Fibroblast of pulmonary artery (primary cell): ENCODE data around the gene SCN2B.

ENCODE experiments used
- DNase-seq: peaks from one replicate; pipeline ENCODE4 v3.0.0-alpha.2; 2010; ENCODE audit warnings: low read depth
- H3K4me3 ChIP-seq: replicated peaks from 2 replicates; pipeline ENCODE4 v1.5.1; 2011; ENCODE audit warnings: low read depth, mild to moderate bottlenecking, control low read depth, low read length, moderate library complexity
- CTCF ChIP-seq: IDR thresholded peaks from 2 replicates; pipeline ENCODE4 v1.5.1; 2011; ENCODE audit warnings: mild to moderate bottlenecking, control low read depth, low read length, inconsistent platforms; ENCODE audit errors: missing control alignments

SCN2B gene

GRCh38 chr11:118219732-118220131 is 43.3 kb upstream of the SCN2B start:
- no peak for TF ChIP-seq CTCF
- no peak for DNase-seq
- no peak overlapping the region for H3K4me3 ChIP-seq

DNA sequence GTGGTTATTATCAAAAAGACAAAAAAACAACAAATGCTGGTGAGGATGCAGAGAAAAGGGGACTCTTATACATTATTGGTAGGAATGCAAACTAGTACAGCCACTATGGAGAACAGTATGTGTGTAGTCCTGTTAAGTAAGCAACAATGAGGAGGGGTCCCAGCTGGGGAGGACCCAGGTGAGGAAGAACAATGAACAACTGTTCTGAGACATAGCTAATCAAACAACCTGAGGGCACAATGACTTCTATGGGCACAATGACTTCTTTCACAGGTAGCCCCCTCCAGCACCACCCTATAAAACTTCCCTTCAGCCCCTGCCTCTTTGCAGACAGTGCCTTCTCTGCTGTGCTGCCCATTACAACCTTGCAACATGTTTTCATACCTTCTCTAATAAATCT is 42.8 kb upstream of the SCN2B start:
- H3K4me3 ChIP-seq: no peak overlapping the region
- DNase-seq: no peak
- no peak for TF ChIP-seq CTCF

DNA sequence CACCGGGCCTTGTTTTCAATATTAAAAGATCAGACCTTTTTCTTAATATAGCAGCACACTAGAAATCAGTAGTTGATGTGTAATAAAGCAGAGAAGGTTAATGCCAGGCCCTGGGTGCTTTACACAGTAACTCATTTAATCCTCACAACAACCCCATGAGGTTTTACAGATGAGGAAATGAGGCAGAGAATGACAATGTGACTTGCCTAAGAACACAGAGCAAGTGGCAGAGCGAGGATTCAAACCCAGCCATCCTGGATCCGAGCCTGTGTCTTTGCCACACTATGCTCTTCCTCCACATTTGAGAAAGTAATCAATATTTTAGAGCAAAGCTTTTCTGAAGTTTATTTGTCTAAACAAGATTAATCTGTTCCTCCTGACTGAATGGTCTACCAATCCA is 41.1 kb upstream of the SCN2B start:
- TF ChIP-seq CTCF: no peak
- DNase-seq: no peak
- no peak overlapping the region for H3K4me3 ChIP-seq

DNA sequence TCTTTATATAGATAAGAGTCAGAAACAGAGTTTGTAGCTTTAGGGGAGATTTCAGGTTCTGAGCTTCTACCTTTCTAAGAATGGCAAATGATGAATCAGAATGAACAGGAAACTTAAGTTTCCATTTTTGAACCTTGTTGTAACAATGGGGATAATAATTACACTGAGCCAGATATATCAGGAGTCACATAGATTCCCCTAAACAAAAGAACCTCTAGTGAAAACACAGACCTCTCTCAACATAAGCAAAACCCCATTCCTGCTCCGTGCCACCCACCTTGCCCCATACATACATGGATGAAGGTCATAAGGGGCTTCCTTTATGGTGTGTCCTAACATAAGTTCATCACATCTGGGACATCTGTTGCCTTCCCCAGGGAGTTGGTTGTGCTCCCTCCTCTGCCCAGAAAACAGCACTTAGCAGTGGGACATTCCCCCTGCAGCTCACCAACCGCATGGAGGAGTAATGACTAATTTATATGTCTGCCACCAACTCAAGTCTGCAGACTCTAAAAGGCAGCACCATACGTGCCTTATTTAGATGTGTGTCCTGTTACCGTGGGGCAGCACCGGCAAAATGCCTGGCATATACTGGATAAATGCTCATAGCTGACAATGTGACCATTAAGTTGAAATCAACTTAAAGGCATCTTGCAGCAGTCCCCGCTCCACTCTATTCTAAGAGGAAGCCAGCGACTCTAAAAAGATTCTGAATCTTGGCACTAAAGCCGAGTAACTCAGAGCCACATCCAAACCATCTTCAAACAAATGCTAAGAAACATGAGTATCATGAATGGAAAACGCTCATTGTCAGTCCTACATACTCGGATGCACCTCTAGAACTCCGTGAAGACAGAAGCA is 40.4 kb upstream of the SCN2B start:
- no peak for TF ChIP-seq CTCF
- DNase-seq: no peak
- H3K4me3 ChIP-seq: no peak overlapping the region

GRCh38 chr11:118215765-118216164 is 39.3 kb upstream of the SCN2B start:
- DNase-seq: no peak
- no peak overlapping the region for H3K4me3 ChIP-seq
- no peak for TF ChIP-seq CTCF

DNA sequence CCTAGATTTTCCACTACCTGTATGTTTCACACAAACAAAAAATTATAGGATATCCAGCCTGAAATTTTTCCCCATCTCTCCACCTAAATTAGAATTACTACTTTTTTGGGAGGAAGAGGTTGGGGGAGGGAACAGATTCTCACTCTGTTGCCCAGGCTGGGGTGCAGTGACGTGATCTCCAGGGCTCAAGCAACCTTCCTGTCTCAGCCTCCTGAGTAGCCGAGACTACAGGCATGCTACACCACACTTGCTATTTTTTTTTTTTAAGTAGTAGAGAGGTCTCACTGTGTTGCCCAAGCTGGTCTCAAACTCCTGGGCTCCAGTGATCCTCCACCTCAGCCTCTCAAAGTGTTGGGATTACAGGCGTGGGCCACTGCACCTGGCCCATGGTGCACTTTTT is 38.8 kb upstream of the SCN2B start:
- no peak overlapping the region for H3K4me3 ChIP-seq
- no peak for DNase-seq
- no peak for TF ChIP-seq CTCF
